Natural killer cell (primary cell): ENCODE results near the gene SMIM12. TPM values are rescaled to one million over a fixed set of nuclear protein-coding genes. Genes with fewer than 3 reads are reported as not detected.

Source experiments
- ATAC-seq, 3 donors: fragments of 150-1000 bp in 2 of 3; fragments of 200-7000 bp in 1 of 3; cut with Tn5 transposase; 1 replicate in 1 of 3; 2 replicates in 2 of 3; pipeline ENCODE4 v1.10.0; 2021; ENCODE audit warnings: mild to moderate bottlenecking in 2 of 3, moderate library complexity in 2 of 3
- DNase-seq, 2 donors: peaks; one replicate each; pipeline versions ENCODE4 v3.0.0 to v3.0.0-alpha.2; 2013 to 2021; ENCODE audit warnings: mixed read lengths in 1 of 2
- H3K27ac ChIP-seq: one replicate; pipeline ENCODE4 v1.5.1; 2013; ENCODE audit warnings: mild to moderate bottlenecking, low read length
- H3K27me3 ChIP-seq: one replicate; pipeline ENCODE4 v1.6.1; 2013; ENCODE audit warnings: low read length; ENCODE audit not compliant: control insufficient read depth, insufficient read depth
- H3K36me3 ChIP-seq: one replicate; pipeline ENCODE4 v1.6.1; 2013; ENCODE audit warnings: low read length; ENCODE audit not compliant: control insufficient read depth, insufficient read depth
- H3K4me1 ChIP-seq: one replicate; pipeline ENCODE4 v1.6.1; 2013; ENCODE audit warnings: low read length; ENCODE audit not compliant: control insufficient read depth, insufficient read depth
- H3K4me3 ChIP-seq: one replicate; pipeline ENCODE4 v1.5.1; 2013; ENCODE audit warnings: low read length
- H3K9me3 ChIP-seq: one replicate; pipeline ENCODE4 v1.6.1; 2013; ENCODE audit warnings: low read length; ENCODE audit not compliant: control insufficient read depth, insufficient read depth
- H3K27ac Mint-ChIP-seq, 2 donors: one replicate each; pipeline ENCODE4 v1.8.0; 2022; ENCODE audit warnings: mild to moderate bottlenecking in 2 of 2, mixed read lengths in 2 of 2, moderate library complexity in 1 of 2
- H3K27me3 Mint-ChIP-seq, 2 donors: one replicate each; pipeline ENCODE4 v1.8.0; 2022; ENCODE audit warnings: low read depth in 2 of 2, mixed read lengths in 2 of 2
- H3K36me3 Mint-ChIP-seq: one replicate; pipeline ENCODE4 v1.8.0; 2022; ENCODE audit warnings: mixed read lengths
- H3K4me1 Mint-ChIP-seq, 2 donors: one replicate each; pipeline ENCODE4 v1.8.0; 2022; ENCODE audit warnings: mixed read lengths in 2 of 2
- H3K4me3 Mint-ChIP-seq: one replicate; pipeline ENCODE4 v1.8.0; 2022; ENCODE audit warnings: mild to moderate bottlenecking, moderate library complexity, mixed read lengths
- H3K9me3 Mint-ChIP-seq, 2 donors: one replicate each; pipeline ENCODE4 v1.8.0; 2022; ENCODE audit warnings: mixed read lengths in 2 of 2
- WGBS: methylation state at CpG from one replicate; pipeline ENCODE4 v1.1.7; 2013; ENCODE audit warnings: missing lambda C conversion rate; ENCODE audit not compliant: insufficient coverage; 5-methylcytosine and 5-hydroxymethylcytosine counted together
- intact Hi-C: fragments of 100-400 bp; cut with micrococcal nuclease; formaldehyde crosslinking; loops from one replicate; pipeline ENCODE4 v1.14.2; 2022
- total RNA-seq, 4 donors: library from RNA; stranded (reverse); fragments of 120-200 nt in 1 of 4; gene quantifications; one replicate each; pipeline versions ENCODE4 v1.2.3 to v1.2.4, GENCODE V29; 2013 to 2022
- TF ChIP-seq, protein P1 (sequence below): fragments of 200-600 bp; IDR thresholded peaks from one replicate; pipeline ENCODE4 v1.8.0; 2022; ENCODE audit warnings: antibody characterized with exemption

SMIM12 gene
- total RNA-seq, 3 donors from 2014 or later (not counting 1 experiment from before 2014, with no cell fraction given) = 33.4 to 44.5 (median 36.5) TPM

- Histone ChIP-seq H3K4me1 (no peaks in the 10 kb centered on the region), H3K9me3 (no peaks in the 10 kb centered on the region), H3K27ac (no peak overlapping the region), H3K4me3 (no peak overlapping the region), H3K36me3 (no peaks in the 10 kb centered on the region), H3K27me3 (peaks cover 8% of the 10 kb centered on the region)
- no peaks in the 10 kb centered on the region for H3K9me3 Mint-ChIP-seq
- ATAC-seq = no peak
- H3K36me3 Mint-ChIP-seq = no peaks in the 10 kb centered on the region
- intact Hi-C loops = no loop called here
- DNase-seq = no peak
- TF ChIP-seq, protein P1, sequence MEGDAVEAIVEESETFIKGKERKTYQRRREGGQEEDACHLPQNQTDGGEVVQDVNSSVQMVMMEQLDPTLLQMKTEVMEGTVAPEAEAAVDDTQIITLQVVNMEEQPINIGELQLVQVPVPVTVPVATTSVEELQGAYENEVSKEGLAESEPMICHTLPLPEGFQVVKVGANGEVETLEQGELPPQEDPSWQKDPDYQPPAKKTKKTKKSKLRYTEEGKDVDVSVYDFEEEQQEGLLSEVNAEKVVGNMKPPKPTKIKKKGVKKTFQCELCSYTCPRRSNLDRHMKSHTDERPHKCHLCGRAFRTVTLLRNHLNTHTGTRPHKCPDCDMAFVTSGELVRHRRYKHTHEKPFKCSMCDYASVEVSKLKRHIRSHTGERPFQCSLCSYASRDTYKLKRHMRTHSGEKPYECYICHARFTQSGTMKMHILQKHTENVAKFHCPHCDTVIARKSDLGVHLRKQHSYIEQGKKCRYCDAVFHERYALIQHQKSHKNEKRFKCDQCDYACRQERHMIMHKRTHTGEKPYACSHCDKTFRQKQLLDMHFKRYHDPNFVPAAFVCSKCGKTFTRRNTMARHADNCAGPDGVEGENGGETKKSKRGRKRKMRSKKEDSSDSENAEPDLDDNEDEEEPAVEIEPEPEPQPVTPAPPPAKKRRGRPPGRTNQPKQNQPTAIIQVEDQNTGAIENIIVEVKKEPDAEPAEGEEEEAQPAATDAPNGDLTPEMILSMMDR = no peak
- no peak overlapping the region for H3K4me3 Mint-ChIP-seq
- no peaks in the 10 kb centered on the region for H3K4me1 Mint-ChIP-seq
- no peak overlapping the region for H3K27ac Mint-ChIP-seq
- 92% methylated on average over 6 of the region's 7 CpGs for WGBS
- H3K27me3 Mint-ChIP-seq = peaks cover 42 to 65% of the 10 kb centered on the region in 2 donors
These were observed 16.9 kb upstream of the SMIM12 start for GRCh38 chr1:34876406-34876805.

- H3K4me3 Mint-ChIP-seq = no peak overlapping the region
- intact Hi-C loops = no loop called here
- H3K4me1 Mint-ChIP-seq = no peaks in the 10 kb centered on the region
- Histone ChIP-seq H3K4me3 (no peak overlapping the region), H3K4me1 (no peaks in the 10 kb centered on the region), H3K36me3 (no peaks in the 10 kb centered on the region), H3K27me3 (peaks cover 6% of the 10 kb centered on the region), H3K9me3 (no peaks in the 10 kb centered on the region), H3K27ac (no peak overlapping the region)
- ATAC-seq (no peak), DNase-seq (no peak)
- H3K27me3 Mint-ChIP-seq = peaks cover 46 to 70% of the 10 kb centered on the region in 2 donors
- no peaks in the 10 kb centered on the region for H3K9me3 Mint-ChIP-seq
- H3K27ac Mint-ChIP-seq = no peak overlapping the region
- H3K36me3 Mint-ChIP-seq = no peaks in the 10 kb centered on the region
- 90% methylated on average over 4 of the region's 4 CpGs for WGBS
- TF ChIP-seq, protein P1 = no peak
These were observed 14.9 kb upstream of the SMIM12 start for GRCh38 chr1:34874296-34874952.

DNA sequence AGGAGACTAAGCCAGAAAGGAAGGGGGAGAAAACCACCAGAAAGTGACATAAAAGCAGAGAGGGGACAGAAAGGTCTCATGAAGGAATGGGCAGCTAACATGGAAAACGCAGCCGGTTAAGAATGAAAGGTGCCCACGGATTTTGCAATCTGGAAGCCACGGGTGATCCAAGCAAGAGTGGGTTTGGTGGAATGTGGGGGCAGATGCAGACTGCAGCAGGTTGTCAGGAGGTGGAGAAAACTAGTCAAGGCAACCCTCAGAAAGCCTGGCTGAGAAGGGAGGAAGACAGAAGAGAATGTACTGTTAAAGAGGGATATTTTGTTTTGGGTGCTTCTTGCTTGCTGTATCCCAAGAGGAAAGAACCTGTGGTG, 12.6 kb upstream of the SMIM12 start:
- H3K4me3 Mint-ChIP-seq = no peak overlapping the region

More for the DNA sequence above, 12.6 kb upstream of the SMIM12 start:
- H3K27ac ChIP-seq = no peak overlapping the region
- no peak for DNase-seq
- H3K4me1 Mint-ChIP-seq = peaks cover 7 to 12% of the 10 kb centered on the region in 2 donors
- ATAC-seq = no peak
- no peaks in the 10 kb centered on the region for H3K9me3 ChIP-seq
- H3K36me3 ChIP-seq = no peaks in the 10 kb centered on the region
- WGBS = 86% methylated on average over 4 of the region's 4 CpGs
- H3K9me3 Mint-ChIP-seq = no peaks in the 10 kb centered on the region
- peaks cover 6% of the 10 kb centered on the region for H3K27me3 ChIP-seq
- H3K4me1 ChIP-seq = peaks cover 4% of the 10 kb centered on the region
- no peak overlapping the region for H3K4me3 ChIP-seq
- H3K36me3 Mint-ChIP-seq = no peaks in the 10 kb centered on the region
- TF ChIP-seq, protein P1 = no peak
- H3K27me3 Mint-ChIP-seq = peaks cover 40 to 62% of the 10 kb centered on the region in 2 donors
- no peak overlapping the region for H3K27ac Mint-ChIP-seq
- intact Hi-C loops = no loop called here
